GM12875 (cell line): ENCODE results near the gene GGT7.

Experiments
- H3K4me3 ChIP-seq: one replicate; pipeline ENCODE4 v1.5.1; 2011; ENCODE audit warnings: low read depth, low read length, control low read depth
- TF ChIP-seq, protein P1 (sequence below): IDR thresholded peaks from 2 replicates; pipeline ENCODE4 v1.5.1; 2011; ENCODE audit warnings: low read depth, mild to moderate bottlenecking, control low read depth, inconsistent platforms, low read length, moderate library complexity, borderline replicate concordance; ENCODE audit not compliant: insufficient read depth

Gene GGT7

DNA sequence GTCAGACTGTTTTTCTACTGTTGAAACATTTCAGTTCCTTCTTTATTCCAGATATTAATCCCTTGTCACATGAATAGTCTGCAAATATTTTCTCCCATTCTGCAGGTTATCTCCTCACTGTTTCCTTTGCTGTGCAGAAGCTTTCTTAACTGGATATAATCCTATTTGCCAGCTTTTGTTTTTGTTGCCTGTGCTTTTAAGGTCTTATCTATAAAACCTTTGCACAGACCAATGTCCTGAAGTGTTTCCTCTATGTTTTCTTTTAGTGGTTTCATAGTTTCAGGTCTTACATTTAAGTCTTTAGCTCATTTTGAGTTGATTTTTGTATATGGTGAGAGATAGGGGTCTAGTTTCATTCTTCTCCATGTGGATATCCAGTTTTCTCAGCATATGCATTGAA lies 66.4 kb downstream of the GGT7 start:
- no peak overlapping the region for H3K4me3 ChIP-seq
- TF ChIP-seq, protein P1, sequence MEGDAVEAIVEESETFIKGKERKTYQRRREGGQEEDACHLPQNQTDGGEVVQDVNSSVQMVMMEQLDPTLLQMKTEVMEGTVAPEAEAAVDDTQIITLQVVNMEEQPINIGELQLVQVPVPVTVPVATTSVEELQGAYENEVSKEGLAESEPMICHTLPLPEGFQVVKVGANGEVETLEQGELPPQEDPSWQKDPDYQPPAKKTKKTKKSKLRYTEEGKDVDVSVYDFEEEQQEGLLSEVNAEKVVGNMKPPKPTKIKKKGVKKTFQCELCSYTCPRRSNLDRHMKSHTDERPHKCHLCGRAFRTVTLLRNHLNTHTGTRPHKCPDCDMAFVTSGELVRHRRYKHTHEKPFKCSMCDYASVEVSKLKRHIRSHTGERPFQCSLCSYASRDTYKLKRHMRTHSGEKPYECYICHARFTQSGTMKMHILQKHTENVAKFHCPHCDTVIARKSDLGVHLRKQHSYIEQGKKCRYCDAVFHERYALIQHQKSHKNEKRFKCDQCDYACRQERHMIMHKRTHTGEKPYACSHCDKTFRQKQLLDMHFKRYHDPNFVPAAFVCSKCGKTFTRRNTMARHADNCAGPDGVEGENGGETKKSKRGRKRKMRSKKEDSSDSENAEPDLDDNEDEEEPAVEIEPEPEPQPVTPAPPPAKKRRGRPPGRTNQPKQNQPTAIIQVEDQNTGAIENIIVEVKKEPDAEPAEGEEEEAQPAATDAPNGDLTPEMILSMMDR, result no peak

DNA sequence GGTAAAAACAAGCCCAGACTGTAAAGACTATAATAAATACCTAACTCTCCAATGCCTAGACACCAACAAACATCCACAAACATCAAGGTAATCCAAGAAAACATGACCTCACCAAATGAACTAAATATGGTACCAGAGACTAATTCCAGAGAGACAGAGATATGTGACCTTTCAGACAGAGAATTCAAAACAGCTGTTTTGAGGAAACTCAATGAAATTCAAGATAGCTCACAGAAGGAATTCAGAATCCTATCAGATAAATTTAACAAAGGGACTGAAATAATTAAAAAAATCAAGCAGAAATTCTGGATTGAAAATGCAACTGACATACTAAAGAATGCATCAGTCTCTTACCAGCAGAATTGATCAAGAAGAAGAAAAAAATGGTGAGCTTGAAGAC lies 73.8 kb downstream of the GGT7 start:
- TF ChIP-seq, protein P1, result no peak
- H3K4me3 ChIP-seq, result no peak overlapping the region

DNA sequence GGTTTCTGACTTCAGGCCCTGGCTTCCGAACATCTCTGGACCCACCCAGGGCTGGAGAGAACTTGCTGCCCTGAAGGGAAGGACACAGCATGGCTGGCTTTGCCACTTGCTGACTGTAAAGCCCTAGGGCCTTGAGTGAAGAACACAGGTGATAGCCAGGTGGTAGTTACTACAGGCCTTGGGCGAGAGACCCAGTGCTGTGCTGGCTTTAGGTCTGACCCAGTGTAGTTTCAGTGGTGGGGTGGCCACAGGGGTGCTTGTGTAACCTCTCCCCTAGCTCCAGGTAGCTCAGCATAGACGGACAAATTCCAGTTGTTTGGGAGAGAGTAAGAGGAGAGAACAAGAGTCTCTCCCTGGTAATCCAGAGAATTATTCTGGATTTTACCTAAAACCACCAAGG lies 74.3 kb downstream of the GGT7 start:
- no peak overlapping the region for H3K4me3 ChIP-seq
- TF ChIP-seq, protein P1, result no peak

DNA sequence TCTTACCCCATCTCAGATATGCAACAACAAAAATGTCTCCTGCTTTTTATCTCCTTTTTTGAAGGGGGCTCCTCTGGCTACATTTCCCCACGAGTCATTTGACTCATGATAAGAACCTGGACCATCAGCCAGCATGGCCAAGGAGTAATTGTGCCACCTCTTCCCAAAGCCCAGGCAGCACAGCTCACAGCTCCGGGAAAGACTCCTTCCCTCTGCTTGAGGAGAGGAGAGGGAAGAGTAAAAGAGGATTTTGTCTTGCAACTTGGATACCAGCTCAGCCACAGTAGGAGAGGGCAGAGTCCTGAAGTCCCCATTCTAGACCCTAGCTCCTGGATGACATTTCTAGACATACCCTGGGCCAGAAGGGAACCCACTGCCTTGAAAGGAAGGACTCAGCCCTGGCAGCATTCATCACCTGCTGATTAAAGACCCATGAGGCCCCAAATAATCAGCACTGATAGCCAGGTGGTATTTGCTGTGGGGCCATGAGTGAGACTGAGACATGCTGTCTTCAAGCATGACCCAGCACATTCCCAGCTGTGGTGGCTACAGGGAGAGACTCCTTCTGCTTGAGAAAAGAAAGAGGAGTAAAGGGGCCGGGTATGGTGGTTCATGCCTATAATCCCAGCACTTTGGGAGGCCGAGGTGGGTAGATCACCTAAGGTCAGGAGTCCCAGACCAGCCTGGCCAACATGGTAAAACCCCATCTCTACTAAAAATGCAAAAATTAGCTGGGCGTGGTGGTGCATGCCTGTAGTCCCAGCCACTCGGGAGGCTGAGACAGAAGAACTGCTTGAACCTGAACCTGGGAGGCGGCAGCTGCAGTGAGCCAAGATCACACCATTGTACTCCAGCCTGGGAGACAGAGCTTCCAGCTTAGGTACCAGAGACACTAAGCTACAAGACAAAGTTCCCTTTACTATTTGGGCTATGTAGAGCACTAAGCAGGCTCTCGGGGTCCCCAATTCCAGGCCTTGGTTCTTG lies 75.4 kb downstream of the GGT7 start:
- no peak overlapping the region for H3K4me3 ChIP-seq
- TF ChIP-seq, protein P1, result no peak
